ENCODE data around the gene RFC1.
"Not testable (repeated sequence)": the region's sequence is repeated elsewhere in the genome, so short reads cannot be mapped to it uniquely, and the experiment has no call there.

Gene RFC1

GRCh38 chr4:39295784-39296183, 70.4 kb downstream of the RFC1 start:
- no peak for DNase-seq

GRCh38 chr4:39292433-39292832, 73.7 kb downstream of the RFC1 start:
- not testable (repeated sequence) for DNase-seq

GRCh38 chr4:39291686-39292085, 74.5 kb downstream of the RFC1 start:
- no peak for DNase-seq

GRCh38 chr4:39287223-39287622, 78.9 kb downstream of the RFC1 start:
- DNase-seq = no peak

GRCh38 chr4:39286263-39286662, 79.9 kb downstream of the RFC1 start:
- DNase-seq = no peak

- DNase-seq = no peak
Measured at GRCh38 chr4:39285853-39286252, 80.3 kb downstream of the RFC1 start.

- no peak for DNase-seq
Measured at GRCh38 chr4:39285111-39285795, 80.9 kb downstream of the RFC1 start.

- no peak for DNase-seq
Measured at GRCh38 chr4:39280770-39281169, 85.4 kb downstream of the RFC1 start.

GRCh38 chr4:39279416-39279815, 86.7 kb downstream of the RFC1 start:
- no peak for DNase-seq

- DNase-seq = no peak
Measured at GRCh38 chr4:39278476-39278875, 87.7 kb downstream of the RFC1 start.

- DNase-seq = not testable (repeated sequence)
Measured at GRCh38 chr4:39277661-39278060, 88.5 kb downstream of the RFC1 start.

GRCh38 chr4:39274503-39274902, 91.7 kb downstream of the RFC1 start:
- DNase-seq = no peak

GRCh38 chr4:39263895-39264294, 102.3 kb downstream of the RFC1 start:
- no peak for DNase-seq

- no peak for DNase-seq
Measured at GRCh38 chr4:39259571-39260330, 106.4 kb downstream of the RFC1 start.

GRCh38 chr4:39256436-39256835, 109.7 kb downstream of the RFC1 start:
- no peak for DNase-seq

GRCh38 chr4:39255871-39256270, 110.3 kb downstream of the RFC1 start:
- DNase-seq = no peak

- no peak for DNase-seq
Measured at GRCh38 chr4:39255266-39255665, 110.9 kb downstream of the RFC1 start.

GRCh38 chr4:39243462-39243861, 122.7 kb downstream of the RFC1 start:
- DNase-seq = no peak
